Measurements from ENCODE around the gene DENND1C. TPM values are rescaled to one million over a fixed set of nuclear protein-coding genes. Genes with fewer than 3 reads are reported as not detected.

DENND1C gene
- total and polyA plus RNA-seq, 2 of the 8 experiments (the other 6 are each of a cell fraction or from before 2014, with no cell fraction given): 3.6 to 4.0 TPM

- TF ChIP-seq USF2 (IDR thresholded peaks at IDR 0.05; ENCODE audit: low read length) (no peak), CHD2 (IDR thresholded peaks at IDR 0.05; ENCODE audit: low read length) (no peak), CHD7 (IDR thresholded peaks at IDR 0.05; ENCODE audit: insufficient replicate concordance, low read length) (no peak), POLR2A (IDR thresholded peaks at IDR 0.05; ENCODE audit: control extremely low read depth in 1 of 2, low read depth in 2 of 2, low read length in 2 of 2) (no peak), RXRA (IDR thresholded peaks at IDR 0.05; ENCODE audit: insufficient read depth, low read depth, low read length) (no peak), ATF3 (IDR thresholded peaks at IDR 0.05; ENCODE audit: insufficient read depth, low read depth, low read length) (no peak), RBBP5 (IDR thresholded peaks at IDR 0.05; ENCODE audit: borderline replicate concordance, low read depth, low read length) (no peak), BRCA1 (IDR thresholded peaks at IDR 0.05; ENCODE audit: low read depth, low read length) (no peak), GABPA (IDR thresholded peaks at IDR 0.05; ENCODE audit: borderline replicate concordance, insufficient read depth, low read length) (no peak)
Observed at GRCh38 chr19:6527893-6528543, 46.4 kb upstream of the DENND1C start (continued).
